HEK293 (cell line): Measurements from ENCODE around the gene RPS6KA5.
A peak's percentile ranks its signal among the peaks of the same experiment; 100 is the strongest.

Experiments
- IKZF3 ChIP-seq: fragments of 450-650 bp; IDR thresholded peaks from 2 replicates; pipeline ENCODE4 v1.5.0; 2018; ENCODE audit warnings: missing biosample characterization, mild to moderate bottlenecking, missing genetic modification characterization, moderate library complexity
- KLF16 ChIP-seq: fragments of 450-650 bp; formaldehyde crosslinking; IDR thresholded peaks from 2 replicates; pipeline ENCODE4 v1.5.1; 2017; ENCODE audit warnings: missing biosample characterization, missing genetic modification characterization
- KLF9 ChIP-seq: fragments of 450-650 bp; formaldehyde crosslinking; IDR thresholded peaks from 2 replicates; pipeline ENCODE4 v1.5.1; 2016; ENCODE audit warnings: missing biosample characterization, missing genetic modification characterization, low read depth
- PBX3 ChIP-seq: sonication (generic); formaldehyde crosslinking; IDR thresholded peaks from 2 replicates; pipeline ENCODE4 v1.8.1; 2022; ENCODE audit warnings: mild to moderate bottlenecking, moderate library complexity, missing genetic modification reagents
- PRDM10 ChIP-seq: fragments of 450-650 bp; formaldehyde crosslinking; IDR thresholded peaks from 2 replicates; pipeline ENCODE4 v1.5.1; 2016; ENCODE audit warnings: missing biosample characterization, missing genetic modification characterization
- ZBTB20 ChIP-seq: fragments of 450-650 bp; formaldehyde crosslinking; IDR thresholded peaks from 2 replicates; pipeline ENCODE4 v1.5.1; 2016; ENCODE audit warnings: missing biosample characterization, missing genetic modification characterization
- ZBTB26 ChIP-seq: fragments of 450-650 bp; formaldehyde crosslinking; optimal IDR thresholded peaks from 2 replicates; pipeline ENCODE3; 2016; ENCODE audit warnings: missing biosample characterization, mild to moderate bottlenecking, missing genetic modification characterization
- ZBTB44 ChIP-seq: fragments of 450-650 bp; IDR thresholded peaks from 2 replicates; pipeline ENCODE4 v1.5.1; 2018; ENCODE audit warnings: missing biosample characterization, mild to moderate bottlenecking, missing genetic modification characterization
- ZFP41 ChIP-seq: fragments of 450-650 bp; formaldehyde crosslinking; IDR thresholded peaks from 2 replicates; pipeline ENCODE4 v1.5.1; 2016; ENCODE audit warnings: missing biosample characterization, missing genetic modification characterization, borderline replicate concordance
- ZFP69B ChIP-seq: fragments of 450-650 bp; formaldehyde crosslinking; IDR thresholded peaks from 2 replicates; pipeline ENCODE4 v1.5.1; 2016; ENCODE audit warnings: missing biosample characterization, missing genetic modification characterization
- ZIC2 ChIP-seq: fragments of 450-650 bp; formaldehyde crosslinking; IDR thresholded peaks from 2 replicates; pipeline ENCODE4 v1.5.1; 2016; ENCODE audit warnings: missing biosample characterization, missing genetic modification characterization
- ZNF121 ChIP-seq: fragments of 450-650 bp; formaldehyde crosslinking; IDR thresholded peaks from 2 replicates; pipeline ENCODE4 v1.5.1; 2016; ENCODE audit warnings: missing biosample characterization, missing genetic modification characterization
- ZNF132 ChIP-seq: fragments of 450-650 bp; formaldehyde crosslinking; IDR thresholded peaks from 2 replicates; pipeline ENCODE4 v1.5.1; 2017; ENCODE audit warnings: missing biosample characterization, missing genetic modification characterization, borderline replicate concordance
- ZNF140 ChIP-seq: fragments of 450-650 bp; formaldehyde crosslinking; IDR thresholded peaks from 2 replicates; pipeline ENCODE4 v1.5.1; 2016; ENCODE audit warnings: missing biosample characterization, missing genetic modification characterization
- ZNF24 ChIP-seq: fragments of 450-650 bp; formaldehyde crosslinking; IDR thresholded peaks from 2 replicates; pipeline ENCODE4 v1.5.1; 2016; ENCODE audit warnings: missing biosample characterization, missing genetic modification characterization
- ZNF248 ChIP-seq: fragments of 450-650 bp; formaldehyde crosslinking; IDR thresholded peaks from 2 replicates; pipeline ENCODE4 v1.5.1; 2017; ENCODE audit warnings: missing biosample characterization, missing genetic modification characterization
- ZNF26 ChIP-seq: fragments of 450-650 bp; formaldehyde crosslinking; IDR thresholded peaks from 2 replicates; pipeline ENCODE4 v1.5.1; 2016; ENCODE audit warnings: missing biosample characterization, missing genetic modification characterization
- ZNF335 ChIP-seq: fragments of 450-650 bp; formaldehyde crosslinking; conservative IDR thresholded peaks from 2 replicates; pipeline ENCODE4 v1.5.1; 2016; ENCODE audit warnings: missing biosample characterization, missing genetic modification characterization
- ZNF404 ChIP-seq: fragments of 450-650 bp; formaldehyde crosslinking; IDR thresholded peaks from 2 replicates; pipeline ENCODE4 v1.5.1; 2017; ENCODE audit warnings: missing biosample characterization, missing genetic modification characterization
- ZNF433 ChIP-seq: fragments of 450-650 bp; formaldehyde crosslinking; IDR thresholded peaks from 2 replicates; pipeline ENCODE4 v1.5.1; 2016; ENCODE audit warnings: missing biosample characterization, missing genetic modification characterization, low read depth
- ZNF510 ChIP-seq: fragments of 450-650 bp; formaldehyde crosslinking; IDR thresholded peaks from 2 replicates; pipeline ENCODE4 v1.5.1; 2018; ENCODE audit warnings: mild to moderate bottlenecking, missing genetic modification characterization, missing biosample characterization; ENCODE audit not compliant: insufficient replicate concordance
- ZNF529 ChIP-seq: fragments of 450-650 bp; formaldehyde crosslinking; IDR thresholded peaks from 2 replicates; pipeline ENCODE4 v1.5.1; 2017; ENCODE audit warnings: missing genetic modification characterization, missing biosample characterization; ENCODE audit not compliant: insufficient replicate concordance
- ZNF555 ChIP-seq: fragments of 450-650 bp; formaldehyde crosslinking; conservative IDR thresholded peaks from 2 replicates; pipeline ENCODE4 v1.5.1; 2017; ENCODE audit warnings: missing biosample characterization, mild to moderate bottlenecking, missing genetic modification characterization, inconsistent platforms
- ZNF585B ChIP-seq: fragments of 450-650 bp; formaldehyde crosslinking; IDR thresholded peaks from 2 replicates; pipeline ENCODE4 v1.5.1; 2016; ENCODE audit warnings: missing biosample characterization, missing genetic modification characterization
- ZNF600 ChIP-seq: fragments of 450-650 bp; formaldehyde crosslinking; IDR thresholded peaks from 2 replicates; pipeline ENCODE4 v1.5.1; 2016; ENCODE audit warnings: missing biosample characterization, missing genetic modification characterization
- ZNF670 ChIP-seq: fragments of 450-650 bp; formaldehyde crosslinking; IDR thresholded peaks from 2 replicates; pipeline ENCODE4 v1.5.1; 2016; ENCODE audit warnings: missing biosample characterization, missing genetic modification characterization, low read depth
- ZNF677 ChIP-seq: fragments of 450-650 bp; IDR thresholded peaks from 2 replicates; pipeline ENCODE4 v1.5.0; 2018; ENCODE audit warnings: missing biosample characterization, mild to moderate bottlenecking, missing genetic modification characterization, moderate library complexity
- ZNF692 ChIP-seq: fragments of 450-650 bp; formaldehyde crosslinking; IDR thresholded peaks from 2 replicates; pipeline ENCODE4 v1.5.1; 2016; ENCODE audit warnings: missing biosample characterization, missing genetic modification characterization
- ZNF707 ChIP-seq: fragments of 450-650 bp; formaldehyde crosslinking; IDR thresholded peaks from 2 replicates; pipeline ENCODE4 v1.5.1; 2016; ENCODE audit warnings: missing biosample characterization, missing genetic modification characterization
- ZSCAN30 ChIP-seq: fragments of 450-650 bp; IDR thresholded peaks from 2 replicates; pipeline ENCODE4 v1.5.1; 2018; ENCODE audit warnings: missing biosample characterization, mild to moderate bottlenecking, missing genetic modification characterization, moderate library complexity

Gene RPS6KA5

GRCh38 chr14:90814806-90815571, 245.5 kb downstream of the RPS6KA5 start (continued):
- TF ChIP-seq ZBTB44 (tag by site-specific recombination) (no peak), PBX3 (CRISPR knock-in tag) (no peak), ZNF692 (peak; percentile 52), ZNF585B (tag by site-specific recombination) (no peak), ZNF121 (tag by site-specific recombination) (no peak), ZSCAN30 (tag by site-specific recombination) (0 out of 2 replicates have a peak, but pooled peaks have one; percentile 18), ZNF24 (peak; percentile 84; the same call in 1 of the 2 replicates), ZFP41 (tag by site-specific recombination) (no peak), ZNF404 (tag by site-specific recombination) (no peak), ZNF26 (tag by site-specific recombination) (no peak), ZNF510 (tag by site-specific recombination) (no peak), ZNF248 (tag by site-specific recombination) (no peak), ZNF335 (tag by site-specific recombination) (no peak), ZBTB20 (tag by site-specific recombination) (no peak; the same call in 1 of the 2 replicates), ZNF529 (tag by site-specific recombination) (no peak), ZNF707 (no peak), ZBTB26 (tag by site-specific recombination) (peak; percentile 7), ZNF670 (tag by site-specific recombination) (no peak), ZNF555 (tag by site-specific recombination) (no peak), PRDM10 (tag by site-specific recombination) (no peak; the same call in 1 of the 2 replicates), ZNF140 (no peak), ZNF677 (tag by site-specific recombination) (no peak), ZNF132 (tag by site-specific recombination) (no peak), KLF16 (tag by site-specific recombination) (no peak), ZNF433 (tag by site-specific recombination) (no peak), KLF9 (tag by site-specific recombination) (no peak), ZFP69B (tag by site-specific recombination) (no peak), IKZF3 (tag by site-specific recombination) (0 out of 2 replicates have a peak, but pooled peaks have one; percentile 37), ZIC2 (tag by site-specific recombination) (no peak), ZNF600 (tag by site-specific recombination) (peak; percentile 81)
